ENCODE measurements around the gene ANXA2R.
"Not testable (repeated sequence)": the region's sequence is repeated elsewhere in the genome, so short reads cannot be mapped to it uniquely, and the experiment has no call there.

Gene ANXA2R

GRCh38 chr5:43060020-43060419 lies 19.9 kb upstream of the ANXA2R start:
- DNase-seq: not testable (repeated sequence)

GRCh38 chr5:43055098-43055497 lies 15.0 kb upstream of the ANXA2R start:
- not testable (repeated sequence) for DNase-seq

GRCh38 chr5:43051684-43052083 lies 11.6 kb upstream of the ANXA2R start:
- no peak for DNase-seq

GRCh38 chr5:43050384-43050783 lies 10.3 kb upstream of the ANXA2R start:
- no peak for DNase-seq

GRCh38 chr5:43049236-43049635 lies 9.1 kb upstream of the ANXA2R start:
- no peak for DNase-seq

- no peak for DNase-seq
These were observed 6.4 kb upstream of the ANXA2R start for GRCh38 chr5:43046474-43046873.

- DNase-seq: no peak
These were observed 5.1 kb upstream of the ANXA2R start for GRCh38 chr5:43045236-43045635.

- no peak for DNase-seq
These were observed 4.2 kb upstream of the ANXA2R start for GRCh38 chr5:43044181-43044914.

GRCh38 chr5:43043400-43043756 lies 3.3 kb upstream of the ANXA2R start:
- no peak for DNase-seq

- peak; percentile 96 for DNase-seq
These were observed 2.7 kb upstream of the ANXA2R start for GRCh38 chr5:43042626-43043399.

- peak; percentile 96 for DNase-seq
These were observed 2.1 kb upstream of the ANXA2R start for GRCh38 chr5:43042176-43042625.

GRCh38 chr5:43041669-43042175 lies 1.6 kb upstream of the ANXA2R start:
- peak; percentile 92 for DNase-seq

- DNase-seq: peak; percentile 89
These were observed 1.1 kb upstream of the ANXA2R start for GRCh38 chr5:43041110-43041668.

GRCh38 chr5:43039471-43040286 lies 440 bp downstream of the ANXA2R start:
- DNase-seq: peak; percentile 97

GRCh38 chr5:43039152-43039470 lies 1.0 kb downstream of the ANXA2R start:
- DNase-seq: no peak

- DNase-seq: no peak
These were observed 1.6 kb downstream of the ANXA2R start for GRCh38 chr5:43038496-43038989.

GRCh38 chr5:43037636-43038495 lies 2.3 kb downstream of the ANXA2R start:
- no peak for DNase-seq

GRCh38 chr5:43036856-43037635 lies 3.1 kb downstream of the ANXA2R start:
- DNase-seq: no peak

- DNase-seq: no peak
These were observed 3.7 kb downstream of the ANXA2R start for GRCh38 chr5:43036409-43036808.

GRCh38 chr5:43034591-43034968 lies 5.5 kb downstream of the ANXA2R start:
- no peak for DNase-seq
